NCI-H446 treated with DMSO at 0.1 percent for 48 hours (cell line): Measurements from ENCODE around the gene TMLHE.
"Not testable (repeated sequence)": the region's sequence is repeated elsewhere in the genome, so short reads cannot be mapped to it uniquely, and the experiment has no call there.

ENCODE experiments used
- DNase-seq: peaks from one replicate; lab custom pipeline; 2025; lab: John Stamatoyannopoulos, UW

Gene TMLHE, protein sequence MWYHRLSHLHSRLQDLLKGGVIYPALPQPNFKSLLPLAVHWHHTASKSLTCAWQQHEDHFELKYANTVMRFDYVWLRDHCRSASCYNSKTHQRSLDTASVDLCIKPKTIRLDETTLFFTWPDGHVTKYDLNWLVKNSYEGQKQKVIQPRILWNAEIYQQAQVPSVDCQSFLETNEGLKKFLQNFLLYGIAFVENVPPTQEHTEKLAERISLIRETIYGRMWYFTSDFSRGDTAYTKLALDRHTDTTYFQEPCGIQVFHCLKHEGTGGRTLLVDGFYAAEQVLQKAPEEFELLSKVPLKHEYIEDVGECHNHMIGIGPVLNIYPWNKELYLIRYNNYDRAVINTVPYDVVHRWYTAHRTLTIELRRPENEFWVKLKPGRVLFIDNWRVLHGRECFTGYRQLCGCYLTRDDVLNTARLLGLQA

DNA sequence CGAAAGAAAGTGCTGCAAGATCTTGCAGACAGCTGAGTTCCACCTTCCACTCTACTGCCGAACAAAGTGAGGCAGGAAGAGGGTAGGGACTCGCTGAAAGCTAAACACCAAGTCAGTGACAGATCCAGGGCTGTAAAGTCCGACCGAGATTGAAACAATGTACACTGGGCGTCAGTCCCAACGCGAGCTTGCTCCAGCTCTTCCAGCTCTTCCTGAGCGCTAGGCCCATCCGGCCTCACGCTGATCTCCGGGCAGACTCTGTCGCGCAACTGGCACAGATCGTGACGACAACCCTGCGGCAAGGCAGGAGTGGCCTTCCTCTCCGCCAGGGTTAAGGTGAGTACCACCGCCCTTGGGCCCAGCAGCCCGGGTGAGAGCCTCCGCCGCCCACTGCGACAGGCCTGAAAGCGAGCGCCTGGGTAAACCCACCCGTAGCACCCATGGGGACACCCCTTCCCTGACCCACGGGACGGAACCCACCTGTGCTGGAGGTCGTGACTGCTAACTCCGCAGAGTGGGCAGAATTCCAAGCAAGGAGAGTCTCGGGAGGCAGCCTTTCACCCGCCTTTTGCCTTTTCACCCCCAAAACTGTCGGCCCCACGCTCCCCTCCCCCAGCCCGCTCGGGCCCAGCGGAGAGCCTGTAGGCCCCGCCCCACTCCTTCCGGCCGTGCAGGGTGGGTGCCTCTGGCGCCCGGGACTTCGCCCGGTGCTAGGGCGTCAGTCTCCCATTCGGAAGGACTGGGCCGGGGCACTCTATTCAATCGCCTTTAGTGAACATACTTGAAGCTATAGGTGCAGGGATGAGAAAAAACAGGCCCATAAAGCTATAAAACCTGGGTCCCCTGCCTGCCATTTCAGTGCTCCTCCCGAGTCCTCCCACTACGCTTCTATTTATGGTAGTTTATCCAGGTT, at the start of gene TMLHE, which contains the start of gene SPRY3:
Gene TMLHE, minus strand, starts transcription at position 641 of the 913 bp plus-strand sequence. CDS start 67,676 bp downstream, outside the sequence.
Gene SPRY3, plus strand, starts transcription at position 275 of the 913 bp plus-strand sequence.
- DNase-seq: peak; percentile 28

DNA sequence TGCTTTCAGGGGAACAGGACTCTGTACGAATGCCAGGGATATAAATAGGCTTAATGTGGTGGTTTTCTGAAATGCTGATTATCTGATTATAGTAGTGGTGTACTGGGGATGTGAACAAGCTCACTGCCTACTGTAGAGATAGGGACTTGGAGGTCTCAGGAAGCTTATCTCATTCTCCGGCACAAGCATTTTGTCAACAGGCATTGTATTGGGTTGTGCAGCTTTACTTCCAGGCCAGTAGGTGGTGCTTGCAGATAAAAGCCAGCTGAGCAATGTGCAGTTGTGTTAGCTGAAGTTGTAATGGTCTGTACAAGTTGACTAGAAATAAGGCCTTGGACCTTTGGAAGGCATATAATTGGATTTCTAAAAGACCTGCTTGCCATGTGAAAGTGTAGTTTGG, 49.5 kb upstream of the TMLHE start:
- no peak for DNase-seq

DNA sequence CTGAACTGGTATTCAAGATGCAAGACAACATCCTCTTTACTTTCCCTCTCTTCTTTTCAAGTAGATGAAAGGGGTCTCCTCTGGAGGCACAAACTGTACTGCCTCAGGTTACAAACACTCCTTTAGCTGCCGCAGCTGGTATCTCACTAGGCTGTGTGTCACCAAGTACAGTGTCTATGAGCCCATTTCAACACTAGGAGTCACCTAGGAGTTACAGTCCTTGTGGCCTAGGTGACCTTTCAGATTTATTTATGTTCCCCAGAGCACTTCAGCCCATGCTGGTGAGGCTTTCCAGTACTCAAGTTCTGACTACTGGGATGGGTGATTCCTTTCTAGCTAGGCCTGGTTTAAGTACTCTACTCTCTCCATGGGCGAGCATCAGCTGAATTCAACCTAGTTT, 32.4 kb upstream of the TMLHE start:
- DNase-seq: no peak

DNA sequence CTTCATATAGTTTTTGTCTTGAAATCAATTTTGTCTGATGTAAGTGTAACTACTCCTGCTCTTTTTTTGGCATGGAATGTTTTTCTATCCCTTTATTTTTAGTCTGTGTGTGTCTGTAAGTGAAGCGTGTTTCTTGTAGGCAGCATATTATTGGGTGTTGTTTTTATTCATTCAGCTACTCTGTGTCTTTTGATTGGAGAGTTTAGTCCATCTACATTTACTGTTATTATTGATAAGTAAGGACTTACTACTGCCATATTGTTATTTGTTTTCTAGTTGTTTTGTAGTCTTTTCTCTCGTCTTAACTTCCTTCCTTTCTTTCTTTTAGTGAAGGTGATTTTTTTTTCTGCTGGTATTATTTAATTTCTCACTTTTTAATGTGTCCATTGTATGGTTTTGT, 30.5 kb upstream of the TMLHE start:
- DNase-seq: no peak

DNA sequence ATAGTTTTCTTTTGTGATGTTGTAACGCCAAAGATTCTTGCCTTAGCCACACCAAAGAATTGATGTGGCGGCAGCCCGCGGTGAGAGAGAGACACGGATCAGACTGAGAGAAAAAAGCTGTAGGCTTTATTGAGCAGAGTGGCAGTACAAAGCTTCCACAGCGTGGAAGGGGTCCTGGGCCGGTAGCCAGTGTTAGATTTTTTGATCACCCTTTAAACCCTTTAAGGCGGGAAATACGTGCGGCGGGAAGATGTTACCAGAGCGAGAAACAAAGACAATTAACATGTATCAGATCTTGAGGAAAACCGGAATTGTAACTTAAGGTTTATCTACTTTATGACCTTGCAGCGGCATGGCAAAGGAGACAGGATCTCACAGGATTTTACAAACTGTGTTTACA, 28.6 kb upstream of the TMLHE start:
- DNase-seq: not testable (repeated sequence)

DNA sequence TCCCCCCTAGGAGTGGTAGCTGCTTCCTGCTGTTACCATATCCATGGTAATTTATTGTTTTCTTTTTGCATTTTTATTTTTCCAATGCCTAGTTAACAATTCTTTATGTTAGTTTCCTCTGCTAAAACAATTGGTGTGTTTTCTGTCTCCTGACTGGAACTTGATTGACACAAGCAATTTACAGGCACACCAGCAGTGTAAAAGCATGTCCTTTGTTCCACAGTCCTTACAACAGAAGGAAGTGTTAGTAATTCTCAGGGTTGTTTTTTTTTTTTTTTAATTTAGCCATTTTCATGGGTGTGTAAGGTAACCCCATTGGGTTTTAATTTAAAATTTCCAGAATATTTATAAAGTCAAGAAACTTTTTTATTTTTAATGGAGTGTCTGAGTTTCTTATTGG, 25.0 kb upstream of the TMLHE start:
- no peak for DNase-seq

DNA sequence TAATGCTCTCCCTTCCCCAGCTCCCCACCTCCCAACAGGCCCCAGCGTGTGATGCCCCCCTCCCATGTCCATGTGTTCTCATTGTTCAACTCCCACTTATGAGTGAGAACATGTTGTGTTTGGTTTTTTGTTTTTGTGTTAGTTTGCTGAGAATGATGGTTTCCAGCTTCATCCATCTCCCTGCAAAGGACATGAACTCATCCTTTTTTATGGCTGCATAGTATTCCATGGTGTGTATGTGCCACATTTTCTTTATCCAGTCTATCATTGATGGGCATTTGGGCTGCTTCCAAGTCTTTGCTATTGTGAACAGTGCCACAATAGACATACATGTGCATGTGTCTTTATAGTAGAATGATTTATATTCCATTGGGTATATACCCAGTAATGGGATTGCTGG, 22.3 kb upstream of the TMLHE start:
- DNase-seq: not testable (repeated sequence)

DNA sequence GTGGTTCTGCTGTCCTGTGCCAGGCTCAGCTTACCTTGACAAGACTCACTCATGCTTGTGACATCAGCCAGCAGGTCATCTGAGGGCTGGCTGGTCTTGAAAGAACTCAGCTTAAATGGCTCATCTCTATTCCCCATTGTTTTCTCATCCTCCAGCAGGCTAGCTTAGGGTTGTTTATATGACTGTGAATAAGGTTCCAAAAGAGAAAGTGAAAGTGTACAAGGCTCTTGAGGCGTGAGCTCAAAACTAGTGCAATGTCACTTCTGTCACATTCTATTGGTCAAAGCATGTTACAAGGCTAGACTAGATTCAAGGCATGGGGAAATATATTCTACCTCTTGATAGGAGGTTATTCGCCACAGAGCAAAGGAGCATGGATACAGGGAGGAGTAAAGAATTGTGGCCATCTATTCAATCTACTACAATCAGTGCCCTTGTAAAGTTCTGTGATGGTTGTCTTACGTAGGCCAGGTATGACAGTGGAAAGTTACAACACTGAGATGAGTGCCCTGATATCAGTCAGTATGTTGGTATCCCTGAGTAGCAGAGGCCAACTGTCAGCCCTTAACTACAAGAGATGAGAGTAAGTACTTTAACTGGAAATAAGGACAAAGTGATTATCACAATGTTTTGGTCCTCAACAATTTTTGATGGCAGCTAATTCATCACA, 19.8 kb upstream of the TMLHE start:
- DNase-seq: no peak

DNA sequence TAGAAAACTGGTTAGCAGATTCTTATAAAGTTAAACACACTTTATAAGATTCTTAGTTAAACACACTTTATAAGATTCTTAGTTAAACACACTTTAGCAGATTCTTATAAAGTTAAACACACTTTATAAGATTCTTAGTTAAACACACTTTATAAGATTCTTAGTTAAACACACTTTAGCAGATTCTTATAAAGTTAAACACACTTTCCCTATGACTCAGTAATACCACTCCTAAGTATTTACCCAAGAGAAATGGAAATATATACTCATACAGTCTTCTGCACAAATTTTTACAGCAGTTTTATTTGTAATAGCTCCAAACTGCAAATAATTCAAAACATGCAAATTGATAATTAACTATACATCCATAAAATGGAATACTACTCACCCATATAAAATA, 7.4 kb upstream of the TMLHE start:
- DNase-seq: not testable (repeated sequence)

DNA sequence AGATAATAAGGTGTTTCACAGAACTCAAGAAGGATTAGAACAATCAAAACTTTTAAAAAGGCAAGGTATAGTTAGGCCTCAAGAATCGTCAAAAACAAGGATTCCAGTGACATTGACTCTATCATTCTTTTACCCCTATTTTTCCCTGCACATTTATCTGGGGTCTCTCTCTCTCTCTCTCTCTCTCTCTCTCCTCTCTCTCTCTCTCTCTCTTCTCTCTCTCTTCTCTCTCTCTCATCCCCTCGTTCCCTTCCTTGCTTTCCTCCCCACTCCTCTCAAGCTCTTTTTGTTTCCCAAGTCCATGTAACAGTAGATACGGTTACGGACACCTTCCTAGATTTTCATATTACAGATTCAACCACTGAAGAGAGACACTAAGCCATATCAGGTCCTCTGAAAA, 3.2 kb upstream of the TMLHE start:
- no peak for DNase-seq

DNA sequence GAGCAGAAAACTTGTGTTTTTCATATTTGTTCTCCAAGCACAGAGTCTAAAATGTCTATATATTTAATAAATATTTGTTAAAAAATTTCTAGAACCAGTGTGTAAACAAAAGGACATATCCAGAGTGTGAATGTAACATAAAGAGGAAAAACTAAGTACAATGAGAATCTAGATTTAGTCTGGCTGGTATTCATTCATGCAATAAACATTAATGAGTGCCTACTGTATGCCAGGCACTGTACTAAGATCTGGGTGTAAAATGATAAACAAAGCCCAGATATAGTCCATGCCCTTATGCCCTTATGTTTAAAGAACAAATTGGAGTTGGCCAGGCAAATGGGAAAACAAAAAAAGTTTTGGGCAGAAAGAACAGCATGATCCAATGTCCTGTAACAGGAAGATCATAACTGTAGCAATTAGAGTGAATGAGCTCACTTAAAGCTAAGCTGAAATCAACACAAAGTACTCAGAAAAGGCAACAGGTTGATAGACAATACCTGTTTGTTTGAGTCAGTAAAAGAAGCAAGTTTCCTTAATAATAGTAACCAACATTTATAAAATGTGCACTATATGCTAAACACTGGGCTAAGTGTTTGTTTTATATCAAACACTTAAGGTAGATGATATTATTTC, 1.3 kb upstream of the TMLHE start:
- DNase-seq: no peak

DNA sequence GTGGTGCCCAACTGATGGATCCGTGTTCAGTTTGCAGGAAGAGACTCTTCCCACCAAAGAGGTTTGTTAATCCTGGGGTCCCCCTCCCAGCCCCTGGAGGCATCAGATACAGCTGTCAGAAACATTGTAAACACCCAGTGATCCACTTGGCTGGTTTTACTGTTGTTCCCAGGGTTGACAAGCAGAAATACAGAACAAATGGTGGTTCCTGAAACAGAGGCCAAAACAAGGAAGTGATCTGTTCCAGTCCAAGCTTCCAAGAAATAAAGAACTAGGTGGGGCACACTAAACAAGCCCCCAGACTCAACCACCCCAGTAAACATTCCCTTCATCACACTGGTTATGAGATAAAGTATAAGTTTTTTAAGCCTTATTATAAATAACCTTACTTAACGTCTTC, 1.4 kb downstream of the TMLHE start:
- no peak for DNase-seq

DNA sequence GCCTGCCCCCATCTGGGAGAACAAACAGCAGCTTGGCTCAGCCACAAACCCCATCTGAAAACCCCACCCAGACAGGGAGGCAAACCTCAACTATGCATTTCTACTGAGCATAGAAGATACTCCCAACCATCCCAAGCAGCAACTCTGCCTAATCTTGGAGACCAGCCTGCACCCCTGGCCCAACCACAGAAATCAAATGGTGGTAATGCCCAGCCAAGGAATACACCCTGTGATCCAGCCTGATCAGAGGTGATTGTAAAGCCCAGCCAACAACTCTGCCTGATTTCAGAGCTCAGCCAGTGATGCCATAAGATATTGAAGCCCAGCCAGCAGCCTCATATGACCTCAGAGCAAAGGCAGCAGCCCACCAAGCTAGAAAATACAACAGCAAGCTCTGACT, 19.8 kb downstream of the TMLHE start:
- no peak for DNase-seq

DNA sequence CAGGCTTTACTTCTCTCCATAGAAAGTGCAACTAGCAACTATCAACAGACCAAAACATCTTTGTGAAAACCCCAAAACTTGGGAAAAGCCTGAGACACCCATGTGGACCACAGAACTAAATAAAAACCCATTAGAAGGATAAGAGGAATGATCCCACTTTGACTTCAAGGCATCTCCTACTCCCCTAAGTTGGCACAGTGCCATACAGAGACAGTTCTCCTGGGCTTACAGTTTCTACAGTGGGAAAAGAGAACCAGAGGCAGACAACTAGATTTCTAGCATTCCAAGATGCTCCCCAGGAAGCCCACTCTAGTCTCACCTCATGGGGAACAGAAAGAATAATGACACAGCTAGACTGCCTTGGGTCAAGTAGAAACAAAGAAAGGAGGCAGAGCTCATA, 20.4 kb downstream of the TMLHE start:
- DNase-seq: no peak

DNA sequence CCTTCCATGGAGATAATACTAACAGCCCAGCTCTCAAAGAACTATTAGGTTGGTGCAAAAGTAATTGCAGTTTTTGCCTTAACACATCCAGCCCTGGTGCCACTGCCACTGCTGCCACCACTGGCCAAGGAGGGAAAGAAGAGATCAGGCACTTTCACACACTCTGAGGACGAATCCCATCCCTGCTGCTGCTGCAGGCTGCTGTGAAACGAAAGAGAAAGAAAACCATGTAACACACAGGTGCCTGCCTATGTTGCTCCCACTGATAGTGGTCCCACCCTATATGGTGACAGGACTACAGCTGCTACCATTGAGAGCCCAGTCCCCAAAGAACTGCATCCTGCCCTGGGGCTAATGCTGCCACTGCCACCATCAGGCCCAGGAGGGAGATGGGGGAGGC, 35.1 kb downstream of the TMLHE start:
- DNase-seq: no peak

DNA sequence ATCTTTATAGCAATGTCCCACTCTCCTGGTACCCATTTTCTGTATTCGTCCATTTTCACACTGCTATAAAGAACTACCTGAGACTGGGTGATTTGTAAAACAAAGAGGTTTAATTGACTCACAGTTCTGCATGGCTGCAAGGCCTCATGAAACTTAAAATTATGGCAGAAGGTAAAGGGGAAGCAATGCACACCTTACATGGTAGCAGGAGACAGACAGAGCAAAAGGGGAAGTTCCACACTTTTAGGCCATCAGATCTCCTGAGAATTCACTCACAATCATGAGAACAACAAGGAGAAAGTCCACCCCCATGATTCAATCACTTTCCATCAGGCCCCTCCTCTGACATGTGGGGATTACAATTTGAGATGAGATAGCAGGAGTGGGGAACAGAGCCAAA, 49.7 kb downstream of the TMLHE start:
- no peak for DNase-seq

DNA sequence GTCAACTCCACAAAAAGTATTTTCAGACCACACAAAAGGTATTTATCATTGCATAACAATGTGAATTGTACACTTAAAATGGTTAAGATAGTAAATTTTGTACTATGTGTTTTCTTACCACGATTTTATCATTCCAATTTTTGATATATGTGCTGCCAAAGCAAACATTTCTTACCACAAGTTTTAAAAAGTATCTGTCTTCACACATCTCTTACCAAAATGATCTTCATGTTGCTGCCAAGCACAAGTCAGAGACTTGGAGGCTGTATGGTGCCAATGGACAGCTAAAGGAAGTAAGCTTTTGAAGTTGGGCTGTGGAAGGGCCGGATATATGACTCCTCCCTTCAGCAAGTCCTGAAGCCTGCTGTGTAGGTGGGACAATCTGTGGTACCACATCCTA, 67.9 kb downstream of the TMLHE start:
- no peak for DNase-seq

DNA sequence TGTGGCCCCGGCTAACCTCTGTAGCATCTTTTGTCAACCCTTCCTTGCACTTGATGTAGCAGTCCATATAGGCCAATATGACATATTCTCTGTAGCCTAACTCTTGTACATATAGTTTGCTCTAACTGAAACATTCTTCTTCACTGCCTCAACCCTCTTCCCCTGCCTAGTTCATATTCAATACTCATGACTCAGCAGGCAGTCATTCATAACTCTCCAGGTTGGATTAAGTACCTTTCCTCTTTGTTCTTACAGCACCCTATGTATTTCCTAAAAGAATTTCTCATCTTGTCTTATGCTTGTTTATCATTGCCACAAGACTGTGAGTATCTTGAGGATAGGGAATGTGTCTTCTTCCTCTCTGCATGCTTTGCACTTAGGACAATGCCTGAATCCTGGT, 76.9 kb downstream of the TMLHE start:
- no peak for DNase-seq

DNA sequence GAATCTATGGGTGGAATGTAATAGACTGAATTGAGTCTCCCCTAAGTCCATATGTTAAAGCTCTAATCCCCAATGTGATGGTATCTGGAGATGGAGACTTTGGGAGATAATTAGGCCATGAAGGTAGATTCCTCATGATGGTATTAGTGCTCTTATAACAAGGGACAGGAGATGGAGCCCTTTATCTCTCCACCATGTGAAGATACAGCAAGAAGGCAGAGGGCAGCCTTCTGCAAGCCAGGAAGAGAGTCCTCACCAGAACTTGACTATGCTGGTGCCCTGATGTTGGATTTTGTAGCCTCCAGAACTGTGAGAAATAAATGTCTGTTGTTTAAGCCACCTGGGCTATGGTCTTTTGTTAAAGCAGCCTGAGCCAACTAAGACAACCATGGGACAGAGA, 78.0 kb downstream of the TMLHE start:
- DNase-seq: no peak

DNA sequence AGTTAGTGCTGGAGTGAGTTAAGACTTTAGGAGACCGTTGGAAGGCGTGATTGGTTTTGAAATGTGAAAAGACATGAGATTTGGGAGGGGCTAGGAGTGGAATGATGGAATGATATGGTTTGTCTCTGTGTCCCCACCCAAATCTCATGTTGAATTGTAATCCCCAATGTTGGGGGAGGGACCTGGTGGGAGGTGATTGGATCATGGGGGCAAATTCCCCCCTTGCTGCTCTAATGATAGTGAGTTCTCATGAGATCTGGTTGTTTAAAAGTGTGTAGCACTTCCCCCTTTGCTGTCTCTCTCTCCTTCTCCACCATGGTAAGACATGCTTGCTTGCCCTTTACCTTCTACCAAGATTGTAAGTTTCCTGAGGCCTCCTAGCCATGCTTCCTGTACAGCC, 85.7 kb downstream of the TMLHE start:
- DNase-seq: not testable (repeated sequence)

DNA sequence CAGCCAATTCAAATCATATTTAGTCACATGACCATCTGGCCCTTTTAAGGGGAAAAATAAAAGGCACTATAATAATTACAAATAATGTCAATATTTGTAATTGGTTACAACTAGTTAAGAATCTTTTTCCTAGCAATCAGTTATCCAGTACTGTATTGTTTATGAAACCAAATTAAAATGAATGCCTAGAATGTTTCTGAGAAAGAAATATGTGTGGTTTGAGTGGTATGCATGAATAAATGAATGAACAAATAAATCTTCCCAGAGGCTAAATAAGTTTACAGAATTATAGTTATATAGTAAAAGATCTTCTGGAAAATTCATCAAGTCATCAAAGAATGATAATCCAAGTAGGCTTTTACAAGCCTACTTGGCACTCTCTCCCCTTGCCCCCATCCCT, 98.5 kb downstream of the TMLHE start:
- DNase-seq: no peak

DNA sequence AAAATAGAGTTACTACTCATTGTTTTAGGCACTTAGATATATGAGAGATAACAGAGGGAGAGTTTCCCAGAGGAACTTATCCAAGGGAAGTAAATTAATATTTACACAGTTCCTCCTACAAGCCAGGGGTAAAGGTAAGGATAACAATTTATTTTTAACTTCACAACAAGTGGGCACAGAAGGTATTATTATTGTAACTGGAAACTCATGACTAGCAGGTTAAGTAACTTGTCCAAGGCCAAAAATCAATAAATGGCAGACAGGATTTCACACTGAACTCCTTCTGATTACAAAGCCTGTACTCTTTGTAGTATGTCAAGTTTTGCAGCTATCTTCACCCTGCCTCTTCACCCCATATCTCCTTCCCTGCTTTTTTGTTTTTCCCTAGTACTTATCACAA, 107.5 kb downstream of the TMLHE start:
- DNase-seq: no peak
